ENCODE data around the gene VPS51. TPM values are rescaled to one million over a fixed set of nuclear protein-coding genes. Genes with fewer than 3 reads are reported as not detected.

The VPS51 gene
- total RNA-seq, 1 donor from 2014 or later: 203 TPM

- Histone ChIP-seq H3K27me3 (ENCODE audit: control insufficient read depth, insufficient read depth, low read length) (peaks cover 2% of the 10 kb centered on the region), H3K36me3 (ENCODE audit: control insufficient read depth, insufficient read depth, low read length) (no peaks in the 10 kb centered on the region), H3K4me3 (ENCODE audit: low read depth, low read length) (no peak overlapping the region)
- TF ChIP-seq, protein P1, sequence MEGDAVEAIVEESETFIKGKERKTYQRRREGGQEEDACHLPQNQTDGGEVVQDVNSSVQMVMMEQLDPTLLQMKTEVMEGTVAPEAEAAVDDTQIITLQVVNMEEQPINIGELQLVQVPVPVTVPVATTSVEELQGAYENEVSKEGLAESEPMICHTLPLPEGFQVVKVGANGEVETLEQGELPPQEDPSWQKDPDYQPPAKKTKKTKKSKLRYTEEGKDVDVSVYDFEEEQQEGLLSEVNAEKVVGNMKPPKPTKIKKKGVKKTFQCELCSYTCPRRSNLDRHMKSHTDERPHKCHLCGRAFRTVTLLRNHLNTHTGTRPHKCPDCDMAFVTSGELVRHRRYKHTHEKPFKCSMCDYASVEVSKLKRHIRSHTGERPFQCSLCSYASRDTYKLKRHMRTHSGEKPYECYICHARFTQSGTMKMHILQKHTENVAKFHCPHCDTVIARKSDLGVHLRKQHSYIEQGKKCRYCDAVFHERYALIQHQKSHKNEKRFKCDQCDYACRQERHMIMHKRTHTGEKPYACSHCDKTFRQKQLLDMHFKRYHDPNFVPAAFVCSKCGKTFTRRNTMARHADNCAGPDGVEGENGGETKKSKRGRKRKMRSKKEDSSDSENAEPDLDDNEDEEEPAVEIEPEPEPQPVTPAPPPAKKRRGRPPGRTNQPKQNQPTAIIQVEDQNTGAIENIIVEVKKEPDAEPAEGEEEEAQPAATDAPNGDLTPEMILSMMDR (IDR thresholded peaks at IDR 0.05; ENCODE audit: insufficient read depth, low read length, severe bottlenecking): no peak
- peak; percentile 88 for FAIRE-seq
- no peak for DNase-seq (ENCODE audit: low read depth)
Observed at GRCh38 chr11:65059959-65060824, 35.8 kb upstream of the VPS51 start.

DNA sequence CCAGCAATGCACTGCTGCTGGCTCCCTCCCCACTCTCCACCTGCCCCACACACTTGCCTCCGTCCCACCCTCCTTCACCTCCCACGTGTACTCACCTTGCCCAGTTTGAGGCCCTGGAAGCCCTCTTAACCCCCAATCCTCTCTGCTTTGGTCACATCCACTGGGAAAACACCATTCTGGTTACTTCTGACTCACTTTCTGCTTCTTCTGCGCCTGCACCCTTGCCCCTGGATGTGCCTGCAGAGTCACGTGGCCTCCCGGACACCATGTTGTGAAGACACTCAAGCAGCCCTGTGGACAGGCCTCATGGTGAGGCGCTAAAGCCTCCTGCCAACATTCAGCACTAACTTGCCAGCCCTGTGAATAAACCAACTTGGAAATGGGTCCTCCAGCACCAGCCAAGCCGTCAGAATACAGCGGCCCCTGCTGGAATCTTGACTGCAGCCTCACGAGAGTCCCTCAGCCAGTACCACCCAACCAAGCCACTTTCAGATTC is 35.1 kb upstream of the VPS51 start:
- no peak overlapping the region for H3K4me3 ChIP-seq (ENCODE audit: low read depth, low read length)
- H3K36me3 ChIP-seq (ENCODE audit: control insufficient read depth, insufficient read depth, low read length): no peaks in the 10 kb centered on the region
- TF ChIP-seq, protein P1 (IDR thresholded peaks at IDR 0.05; ENCODE audit: insufficient read depth, low read length, severe bottlenecking): peak; percentile 31
- FAIRE-seq: no peak
- peaks cover 2% of the 10 kb centered on the region for H3K27me3 ChIP-seq (ENCODE audit: control insufficient read depth, insufficient read depth, low read length)
- DNase-seq (ENCODE audit: low read depth): peak; percentile 23

GRCh38 chr11:65063532-65063931 is 32.5 kb upstream of the VPS51 start:
- H3K36me3 ChIP-seq (ENCODE audit: control insufficient read depth, insufficient read depth, low read length): no peaks in the 10 kb centered on the region
- DNase-seq (ENCODE audit: low read depth) (peak; percentile 31), FAIRE-seq (peak; percentile 83)
- TF ChIP-seq, protein P1 (IDR thresholded peaks at IDR 0.05; ENCODE audit: insufficient read depth, low read length, severe bottlenecking): no peak
- peaks cover 2% of the 10 kb centered on the region for H3K27me3 ChIP-seq (ENCODE audit: control insufficient read depth, insufficient read depth, low read length)
- H3K4me3 ChIP-seq (ENCODE audit: low read depth, low read length): no peak overlapping the region

GRCh38 chr11:65064847-65065240 is 31.2 kb upstream of the VPS51 start:
- DNase-seq (ENCODE audit: low read depth) (no peak), FAIRE-seq (no peak)
- TF ChIP-seq, protein P1 (IDR thresholded peaks at IDR 0.05; ENCODE audit: insufficient read depth, low read length, severe bottlenecking): no peak
- Histone ChIP-seq H3K4me3 (ENCODE audit: low read depth, low read length) (no peak overlapping the region), H3K36me3 (ENCODE audit: control insufficient read depth, insufficient read depth, low read length) (no peaks in the 10 kb centered on the region), H3K27me3 (ENCODE audit: control insufficient read depth, insufficient read depth, low read length) (no peaks in the 10 kb centered on the region)

DNA sequence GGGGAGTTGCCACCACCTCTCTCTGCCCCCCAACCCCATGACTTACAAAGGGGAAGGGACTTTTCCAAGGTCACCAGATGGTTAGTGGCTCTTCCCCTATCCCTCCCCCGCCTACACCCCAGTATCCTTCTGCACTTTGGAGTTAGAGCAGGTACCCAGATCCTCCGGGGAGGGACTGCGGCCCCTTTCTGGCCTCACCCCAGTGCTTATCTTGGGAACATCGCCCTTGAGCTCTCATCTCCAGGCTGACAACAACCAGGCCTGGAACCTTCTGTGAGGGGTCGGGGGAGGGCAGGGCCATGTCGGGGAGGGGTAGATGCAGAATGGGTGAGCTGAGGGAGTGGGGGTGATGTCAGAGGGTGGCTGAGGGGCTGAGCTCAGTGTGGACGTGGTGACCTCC is 30.2 kb upstream of the VPS51 start:
- DNase-seq (ENCODE audit: low read depth): no peak
- no peaks in the 10 kb centered on the region for H3K36me3 ChIP-seq (ENCODE audit: control insufficient read depth, insufficient read depth, low read length)
- TF ChIP-seq, protein P1 (IDR thresholded peaks at IDR 0.05; ENCODE audit: insufficient read depth, low read length, severe bottlenecking): no peak
- H3K27me3 ChIP-seq (ENCODE audit: control insufficient read depth, insufficient read depth, low read length): no peaks in the 10 kb centered on the region
- FAIRE-seq: no peak
- no peak overlapping the region for H3K4me3 ChIP-seq (ENCODE audit: low read depth, low read length)

All from bronchial epithelial cell (primary cell).